K562 (cell line): ENCODE results near the gene PRDM12. TPM values are rescaled to one million over a fixed set of nuclear protein-coding genes. Genes with fewer than 3 reads are reported as not detected.

Source experiments
- ATAC-seq: fragments of 200-7000 bp; cut with Tn5 transposase; 3 replicates; pipeline ENCODE4 v1.9.1; 2020; ENCODE audit warnings: moderate library complexity
- BruUV-seq: library from RNA; stranded (reverse); fragments of 400-500 nt; replicated peaks from 2 replicates; lab custom pipeline; 2021; lab: Mats Ljungman, UMichigan
- CTCF ChIA-PET: fragments of 300-600 bp; formaldehyde crosslinking; extraction: SDS; loops from one replicate; lab custom pipeline; 2021; ENCODE audit warnings: low intra/inter-chr PET ratio; lab: Yijun Ruan, JAX
- POLR2A ChIA-PET: fragments of 300-600, 350-650 bp; sonication (Branson Sonifier 250); formaldehyde crosslinking; extraction: SDS; loops from one replicate; lab custom pipeline; 2021; ENCODE audit warnings: antibody characterized with exemption, inconsistent platforms; lab: Yijun Ruan, JAX
- DNase-seq, 4 experiments: peaks; one replicate each; pipeline versions ENCODE4 v3.0.0 to v3.0.0-alpha.2; 2011 to 2018; ENCODE audit warnings: low spot score in 3 of 4, mixed read lengths in 3 of 4; ENCODE audit errors: extremely low read depth in 1 of 4
- FAIRE-seq: peaks from 2 replicates; lab custom pipeline; 2011; peaks lifted over from hg19 to GRCh38; lab: Jason Lieb, UNC
- H2AFZ ChIP-seq: 2 replicates; pipeline ENCODE4 v1.6.0; 2011; ENCODE audit warnings: low read depth, low read length, control low read depth, inconsistent platforms
- H3K27ac ChIP-seq: fragments of 200-600 bp; 3 replicates; pipeline ENCODE4 v1.8.0; 2011; ENCODE audit warnings: low read depth, mild to moderate bottlenecking, control low read depth, inconsistent platforms, low read length, moderate library complexity, mixed read lengths; ENCODE audit errors: extremely low read depth
- H3K27me3 ChIP-seq, 2 experiments: fragments of 300-600 bp in 1 of 2; 2 replicates in 1 of 2; 3 replicates in 1 of 2; pipeline versions ENCODE4 v1.6.0 to v1.8.0; 2011; ENCODE audit warnings: inconsistent platforms in 2 of 2, low read length in 2 of 2, mild to moderate bottlenecking in 1 of 2, mixed read lengths in 1 of 2, moderate library complexity in 1 of 2; ENCODE audit not compliant: control insufficient read depth in 2 of 2, insufficient read depth in 2 of 2
- H3K36me3 ChIP-seq: fragments of 300-600 bp; 3 replicates; pipeline ENCODE4 v1.8.0; 2011; ENCODE audit warnings: mild to moderate bottlenecking, low read length, inconsistent platforms; ENCODE audit not compliant: control insufficient read depth, insufficient read depth
- H3K4me1 ChIP-seq, 2 experiments: fragments of 200-600 bp in 1 of 2; replicated peaks in 1 of 2; 2 replicates in 1 of 2; 3 replicates in 1 of 2; pipeline versions ENCODE4 v1.5.1 to v1.8.0; 2011; ENCODE audit warnings: inconsistent platforms in 2 of 2, low read length in 2 of 2, mild to moderate bottlenecking in 1 of 2, mixed read lengths in 1 of 2, moderate library complexity in 1 of 2; ENCODE audit not compliant: control insufficient read depth in 2 of 2, insufficient read depth in 2 of 2
- H3K4me2 ChIP-seq: 2 replicates; pipeline ENCODE4 v1.6.1; 2011; ENCODE audit warnings: low read length, control low read depth, inconsistent platforms, mixed read lengths; ENCODE audit not compliant: insufficient read depth
- H3K4me3 ChIP-seq: fragments of 200-600 bp; sonication (generic), shearing (Covaris generic); 2 replicates; pipeline ENCODE4 v1.5.1; 2016; ENCODE audit warnings: control low read depth, inconsistent platforms
- H3K79me2 ChIP-seq: fragments of 200-600 bp; 3 replicates; pipeline ENCODE4 v1.8.0; 2011; ENCODE audit warnings: low read length, inconsistent platforms; ENCODE audit not compliant: control insufficient read depth, insufficient read depth
- H3K9ac ChIP-seq, 2 experiments: 2 replicates each; pipeline versions ENCODE4 v1.6.0 to v1.6.1; 2011; ENCODE audit warnings: low read depth in 2 of 2, low read length in 2 of 2, control low read depth in 1 of 2, inconsistent platforms in 1 of 2, mild to moderate bottlenecking in 1 of 2, mixed read lengths in 1 of 2; ENCODE audit not compliant: insufficient read depth in 1 of 2
- H3K9me1 ChIP-seq: one replicate; pipeline ENCODE4 v1.6.0; 2011; ENCODE audit warnings: inconsistent platforms, mild to moderate bottlenecking, low read length, moderate library complexity; ENCODE audit not compliant: control insufficient read depth, insufficient read depth
- H3K9me3 ChIP-seq: replicated peaks from 2 replicates; pipeline ENCODE4 v1.5.1; 2011; ENCODE audit warnings: low read depth, low read length, inconsistent platforms; ENCODE audit not compliant: control insufficient read depth, insufficient read depth
- H4K20me1 ChIP-seq: replicated peaks from 2 replicates; pipeline ENCODE4 v1.6.1; 2011; ENCODE audit warnings: low read length, inconsistent platforms, mixed read lengths; ENCODE audit not compliant: control insufficient read depth, insufficient read depth
- BCOR ChIP-seq: fragments of 450-650 bp; IDR thresholded peaks from 2 replicates; pipeline ENCODE4 v1.6.1; 2016
- HSF4 ChIP-seq: fragments of 250-450 bp; sonication (Bioruptor Pico); IDR thresholded peaks from 2 replicates; pipeline ENCODE4 v2.1.2; 2022; ENCODE audit warnings: mild to moderate bottlenecking, moderate library complexity, borderline replicate concordance
- PCBP2 ChIP-seq: fragments of 200-400 bp; formaldehyde crosslinking; IDR thresholded peaks from 2 replicates; pipeline ENCODE4 v1.6.1; 2018; ENCODE audit warnings: low read length, low read depth, mild to moderate bottlenecking, moderate library complexity; ENCODE audit not compliant: poor library complexity, severe bottlenecking
- SIN3A ChIP-seq, 2 experiments: fragments of 150-350 bp in 1 of 2; IDR thresholded peaks; 2 replicates each; pipeline ENCODE4 v1.6.1; 2011 to 2016; ENCODE audit warnings: borderline replicate concordance in 2 of 2, low read depth in 2 of 2, low read length in 2 of 2, mild to moderate bottlenecking in 2 of 2, moderate library complexity in 2 of 2; ENCODE audit not compliant: control insufficient read depth in 1 of 2
- ZBTB8A ChIP-seq: fragments of 450-650 bp; IDR thresholded peaks from 2 replicates; pipeline ENCODE4 v1.6.1; 2018; ENCODE audit warnings: mild to moderate bottlenecking, moderate library complexity; ENCODE audit not compliant: partially characterized antibody
- ZFPM2 ChIP-seq: fragments of 250-450 bp; sonication (Bioruptor Pico); IDR thresholded peaks from 2 replicates; pipeline ENCODE4 v1.5.1; 2022; ENCODE audit warnings: mild to moderate bottlenecking
- ZNF197 ChIP-seq: fragments of 200-800 bp; sonication (Bioruptor generic); IDR thresholded peaks from 2 replicates; pipeline ENCODE4 v1.6.1; 2016; ENCODE audit warnings: low read depth, missing genetic modification characterization, missing compliant biosample characterization
- ZNF274 ChIP-seq: IDR thresholded peaks from 2 replicates; pipeline ENCODE4 v1.6.1; 2011; ENCODE audit warnings: low read depth, mild to moderate bottlenecking, low read length, moderate library complexity, borderline replicate concordance
- WGBS: fragments of 100-300 bp; shearing (Covaris generic); methylation state at CpG from one replicate; pipeline ENCODE4 v1.1.6; 2016; ENCODE audit warnings: low coverage, mixed read lengths; ENCODE audit not compliant: insufficient coverage; ENCODE audit errors: missing lambda C conversion rate; 5-methylcytosine and 5-hydroxymethylcytosine counted together
- in situ Hi-C: fragments of 300-500 bp; cut with MboI; formaldehyde crosslinking; loops from 4 replicates; pipeline ENCODE4 v1.15.0; 2018; ENCODE audit warnings: inconsistent platforms, mixed read lengths
- intact Hi-C: fragments of 100-400 bp; cut with micrococcal nuclease; formaldehyde crosslinking; loops from 2 replicates; pipeline ENCODE4 v1.14.2; 2022
- polyA plus RNA-seq, 8 experiments: library from polyadenylated mRNA; depleted of rRNA in 4 of 8; stranded (reverse) in 5 of 8; unstranded in 3 of 8; fragments of >200 nt; fragmentation: Nextera tagmentation in 2 of 8; fragmentation: Illumina TruSeq in 1 of 8; extraction: Ambion mirVana in 2 of 8; extraction: Trizol in 1 of 8; gene quantifications; 2 replicates each; pipeline versions ENCODE4 v1.2.1 to v1.2.3, GENCODE V29; 2011 to 2014; ENCODE audit warnings: inconsistent platforms in 1 of 8, missing spikeins in 1 of 8
- total RNA-seq, 7 experiments: library from RNA; depleted of rRNA in 6 of 7; stranded (reverse); fragments of >200 nt in 6 of 7; fragmentation: Illumina TruSeq in 2 of 7; extraction: Trizol in 2 of 7; gene quantifications; 2 replicates each; pipeline versions ENCODE4 v1.2.1 to v1.2.3, GENCODE V29; 2011 to 2021; ENCODE audit warnings: low replicate concordance in 1 of 7
- TF ChIP-seq, protein P1 (sequence below): fragments of 450-650 bp; formaldehyde crosslinking; IDR thresholded peaks from 2 replicates; pipeline ENCODE4 v1.4.0; 2022; ENCODE audit warnings: missing genetic modification characterization
- TF ChIP-seq, protein P2 (sequence below): sonication (generic); formaldehyde crosslinking; IDR thresholded peaks from 2 replicates; pipeline ENCODE4 v1.8.1; 2023; ENCODE audit warnings: missing genetic modification reagents, mild to moderate bottlenecking, borderline replicate concordance
- TF ChIP-seq, protein P3 (sequence below), 3 experiments: IDR thresholded peaks in 2 of 3; conservative IDR thresholded peaks in 1 of 3; 2 replicates each; pipeline ENCODE4 v1.5.1; 2011 to 2012; ENCODE audit warnings: low read length in 3 of 3, mild to moderate bottlenecking in 3 of 3, control low read depth in 2 of 3, improper control_type of control experiment in 1 of 3, inconsistent platforms in 1 of 3, low read depth in 1 of 3, mixed read lengths in 1 of 3, moderate library complexity in 1 of 3; ENCODE audit not compliant: insufficient read depth in 2 of 3

The PRDM12 gene
- total and polyA plus RNA-seq, 9 of the 15 experiments (the other 6 are each of a cell fraction or from before 2014, with no cell fraction given): 0.04 to 0.22 (median 0.07) TPM; not detected in 3

DNA sequence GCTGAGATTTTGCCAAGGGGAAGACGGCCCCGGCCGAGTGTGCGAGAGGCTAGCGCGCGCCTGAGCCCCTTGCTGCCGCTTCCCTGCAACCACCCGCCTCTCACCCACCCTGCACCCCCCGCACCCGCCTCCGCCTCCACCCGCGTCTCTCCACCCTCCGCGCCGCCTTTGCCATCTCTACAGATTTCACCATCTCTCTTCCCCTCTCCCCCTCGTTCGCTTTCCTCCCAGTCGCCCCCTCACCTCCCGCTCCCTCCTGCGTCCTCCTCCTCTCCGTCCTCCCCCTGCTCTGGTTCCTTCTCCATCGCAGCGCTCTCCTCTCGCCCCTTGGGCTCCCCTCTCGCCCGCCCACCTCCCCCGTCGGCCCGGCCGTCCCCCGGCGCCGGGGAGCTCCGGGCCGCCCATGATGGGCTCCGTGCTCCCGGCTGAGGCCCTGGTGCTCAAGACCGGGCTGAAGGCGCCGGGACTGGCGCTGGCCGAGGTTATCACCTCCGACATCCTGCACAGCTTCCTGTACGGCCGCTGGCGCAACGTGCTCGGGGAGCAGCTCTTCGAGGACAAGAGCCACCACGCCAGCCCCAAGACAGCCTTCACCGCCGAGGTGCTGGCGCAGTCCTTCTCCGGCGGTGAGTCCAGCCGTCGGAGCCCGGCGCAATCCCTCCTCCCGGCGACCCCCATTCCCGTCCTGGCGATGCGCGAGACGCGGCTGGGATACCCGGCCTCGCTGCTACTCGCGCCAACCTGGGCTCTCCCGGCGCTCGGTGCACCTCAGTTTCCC lies at the start of gene PRDM12 (continued):
- TF ChIP-seq, protein P1, sequence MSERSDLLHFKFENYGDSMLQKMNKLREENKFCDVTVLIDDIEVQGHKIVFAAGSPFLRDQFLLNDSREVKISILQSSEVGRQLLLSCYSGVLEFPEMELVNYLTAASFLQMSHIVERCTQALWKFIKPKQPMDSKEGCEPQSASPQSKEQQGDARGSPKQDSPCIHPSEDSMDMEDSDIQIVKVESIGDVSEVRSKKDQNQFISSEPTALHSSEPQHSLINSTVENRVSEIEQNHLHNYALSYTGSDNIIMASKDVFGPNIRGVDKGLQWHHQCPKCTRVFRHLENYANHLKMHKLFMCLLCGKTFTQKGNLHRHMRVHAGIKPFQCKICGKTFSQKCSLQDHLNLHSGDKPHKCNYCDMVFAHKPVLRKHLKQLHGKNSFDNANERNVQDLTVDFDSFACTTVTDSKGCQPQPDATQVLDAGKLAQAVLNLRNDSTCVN: no peak
- no peak for TF ChIP-seq BCOR
- TF ChIP-seq, all 486 proteins: peak for 2

DNA sequence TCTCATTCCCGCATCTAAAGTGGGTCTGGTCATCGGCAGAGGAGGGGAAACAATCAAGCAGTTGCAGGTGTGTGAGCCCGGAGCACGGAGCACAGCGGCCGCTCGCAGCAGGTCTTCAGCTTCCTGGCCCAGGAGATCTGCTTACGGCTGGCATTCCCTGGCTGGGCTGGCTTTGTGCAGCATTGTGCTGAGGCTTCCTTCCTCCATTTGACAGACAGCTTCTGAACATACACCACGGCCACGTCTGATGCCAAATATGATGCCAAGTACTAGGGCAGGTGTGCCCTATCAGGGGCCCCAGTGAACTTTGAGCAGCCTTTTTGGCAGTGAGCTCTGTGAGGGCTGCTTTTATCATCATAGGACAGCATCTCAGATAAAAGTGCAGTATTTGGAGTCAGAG lies 47.9 kb upstream of the PRDM12 start:
- H3K27ac ChIP-seq: no peak overlapping the region
- in situ Hi-C loops: no loop called here
- H3K79me2 ChIP-seq: no peaks in the 10 kb centered on the region
- no peak overlapping the region for H3K4me2 ChIP-seq
- DNase-seq (no peak), FAIRE-seq (no peak), ATAC-seq (no peak)
- no peaks in the 10 kb centered on the region; a peak in 1 of 5 replicates for H3K4me1 ChIP-seq
- 87% methylated on average over 5 of the region's 10 CpGs for WGBS
- no peaks in the 10 kb centered on the region for H3K9me1 ChIP-seq
- no peak overlapping the region for H3K4me3 ChIP-seq
- no peak overlapping the region for H2AFZ ChIP-seq
- no peak overlapping the region for H3K9ac ChIP-seq
- no peaks in the 10 kb centered on the region for H3K27me3 ChIP-seq
- CTCF ChIA-PET: no interaction called here
- BruUV-seq: no TSS peak
- no peaks in the 10 kb centered on the region for H3K9me3 ChIP-seq
- peaks cover 100% of the 10 kb centered on the region for H3K36me3 ChIP-seq
- intact Hi-C loops: no loop called here
- H4K20me1 ChIP-seq: no peaks in the 10 kb centered on the region
- POLR2A ChIA-PET: interaction anchor here (0.6 to 1.0 kb wide), 3 partner anchors 10 to 358 kb away, joined by 3 to 5 read pairs (median 3); no protein-coding TSS in a partner anchor
- TF ChIP-seq SIN3A (IDR thresholded peaks at IDR 0.05; ENCODE audit: borderline replicate concordance in 2 of 2, control insufficient read depth in 1 of 2, low read depth in 2 of 2, low read length in 2 of 2) (no peak), ZNF197 (no peak), PCBP2 (no peak), ZBTB8A (no peak), ZNF274 (no peak), ZFPM2 (CRISPR knock-in tag) (no peak), HSF4 (CRISPR knock-in tag) (no peak)
- TF ChIP-seq, protein P2, sequence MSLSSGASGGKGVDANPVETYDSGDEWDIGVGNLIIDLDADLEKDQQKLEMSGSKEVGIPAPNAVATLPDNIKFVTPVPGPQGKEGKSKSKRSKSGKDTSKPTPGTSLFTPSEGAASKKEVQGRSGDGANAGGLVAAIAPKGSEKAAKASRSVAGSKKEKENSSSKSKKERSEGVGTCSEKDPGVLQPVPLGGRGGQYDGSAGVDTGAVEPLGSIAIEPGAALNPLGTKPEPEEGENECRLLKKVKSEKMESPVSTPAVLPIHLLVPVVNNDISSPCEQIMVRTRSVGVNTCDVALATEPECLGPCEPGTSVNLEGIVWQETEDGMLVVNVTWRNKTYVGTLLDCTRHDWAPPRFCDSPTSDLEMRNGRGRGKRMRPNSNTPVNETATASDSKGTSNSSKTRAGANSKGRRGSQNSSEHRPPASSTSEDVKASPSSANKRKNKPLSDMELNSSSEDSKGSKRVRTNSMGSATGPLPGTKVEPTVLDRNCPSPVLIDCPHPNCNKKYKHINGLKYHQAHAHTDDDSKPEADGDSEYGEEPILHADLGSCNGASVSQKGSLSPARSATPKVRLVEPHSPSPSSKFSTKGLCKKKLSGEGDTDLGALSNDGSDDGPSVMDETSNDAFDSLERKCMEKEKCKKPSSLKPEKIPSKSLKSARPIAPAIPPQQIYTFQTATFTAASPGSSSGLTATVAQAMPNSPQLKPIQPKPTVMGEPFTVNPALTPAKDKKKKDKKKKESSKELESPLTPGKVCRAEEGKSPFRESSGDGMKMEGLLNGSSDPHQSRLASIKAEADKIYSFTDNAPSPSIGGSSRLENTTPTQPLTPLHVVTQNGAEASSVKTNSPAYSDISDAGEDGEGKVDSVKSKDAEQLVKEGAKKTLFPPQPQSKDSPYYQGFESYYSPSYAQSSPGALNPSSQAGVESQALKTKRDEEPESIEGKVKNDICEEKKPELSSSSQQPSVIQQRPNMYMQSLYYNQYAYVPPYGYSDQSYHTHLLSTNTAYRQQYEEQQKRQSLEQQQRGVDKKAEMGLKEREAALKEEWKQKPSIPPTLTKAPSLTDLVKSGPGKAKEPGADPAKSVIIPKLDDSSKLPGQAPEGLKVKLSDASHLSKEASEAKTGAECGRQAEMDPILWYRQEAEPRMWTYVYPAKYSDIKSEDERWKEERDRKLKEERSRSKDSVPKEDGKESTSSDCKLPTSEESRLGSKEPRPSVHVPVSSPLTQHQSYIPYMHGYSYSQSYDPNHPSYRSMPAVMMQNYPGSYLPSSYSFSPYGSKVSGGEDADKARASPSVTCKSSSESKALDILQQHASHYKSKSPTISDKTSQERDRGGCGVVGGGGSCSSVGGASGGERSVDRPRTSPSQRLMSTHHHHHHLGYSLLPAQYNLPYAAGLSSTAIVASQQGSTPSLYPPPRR: no peak
- TF ChIP-seq, protein P3, sequence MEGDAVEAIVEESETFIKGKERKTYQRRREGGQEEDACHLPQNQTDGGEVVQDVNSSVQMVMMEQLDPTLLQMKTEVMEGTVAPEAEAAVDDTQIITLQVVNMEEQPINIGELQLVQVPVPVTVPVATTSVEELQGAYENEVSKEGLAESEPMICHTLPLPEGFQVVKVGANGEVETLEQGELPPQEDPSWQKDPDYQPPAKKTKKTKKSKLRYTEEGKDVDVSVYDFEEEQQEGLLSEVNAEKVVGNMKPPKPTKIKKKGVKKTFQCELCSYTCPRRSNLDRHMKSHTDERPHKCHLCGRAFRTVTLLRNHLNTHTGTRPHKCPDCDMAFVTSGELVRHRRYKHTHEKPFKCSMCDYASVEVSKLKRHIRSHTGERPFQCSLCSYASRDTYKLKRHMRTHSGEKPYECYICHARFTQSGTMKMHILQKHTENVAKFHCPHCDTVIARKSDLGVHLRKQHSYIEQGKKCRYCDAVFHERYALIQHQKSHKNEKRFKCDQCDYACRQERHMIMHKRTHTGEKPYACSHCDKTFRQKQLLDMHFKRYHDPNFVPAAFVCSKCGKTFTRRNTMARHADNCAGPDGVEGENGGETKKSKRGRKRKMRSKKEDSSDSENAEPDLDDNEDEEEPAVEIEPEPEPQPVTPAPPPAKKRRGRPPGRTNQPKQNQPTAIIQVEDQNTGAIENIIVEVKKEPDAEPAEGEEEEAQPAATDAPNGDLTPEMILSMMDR (IDR thresholded peaks at IDR 0.05 in 2 of 3, conservative IDR thresholded peaks at IDR 0.05 in 1 of 3; ENCODE audit: insufficient read depth in 2 of 3, low read depth in 1 of 3, low read length in 3 of 3): no peak
